Suprapubic skin (tissue), 4 donors: ENCODE measurements around the gene ABCD3. TPM values are rescaled to one million over a fixed set of nuclear protein-coding genes. Genes with fewer than 3 reads are reported as not detected.

Experiments
- DNase-seq, 2 donors: peaks; one replicate each; pipeline ENCODE4 v3.0.0-alpha.2; 2019; ENCODE audit warnings: low spot score in 2 of 2
- H3K27ac ChIP-seq: fragments of 200-600 bp; sonication (generic); one replicate; pipeline ENCODE4 v1.5.1; 2019
- H3K27me3 ChIP-seq: fragments of 200-600 bp; sonication (generic); one replicate; pipeline ENCODE4 v1.5.1; 2019
- H3K36me3 ChIP-seq: fragments of 200-600 bp; sonication (generic); one replicate; pipeline ENCODE4 v1.5.1; 2019
- H3K4me1 ChIP-seq: fragments of 200-600 bp; sonication (generic); one replicate; pipeline ENCODE4 v1.5.1; 2019
- H3K4me3 ChIP-seq: fragments of 200-600 bp; sonication (generic); one replicate; pipeline ENCODE4 v1.5.1; 2019; ENCODE audit warnings: mild to moderate bottlenecking
- H3K9me3 ChIP-seq: fragments of 200-600 bp; sonication (generic); one replicate; pipeline ENCODE4 v1.5.1; 2019
- EP300 ChIP-seq: sonication (generic); formaldehyde crosslinking; IDR thresholded peaks from one replicate; pipeline ENCODE4 v1.6.1; 2017; ENCODE audit warnings: antibody characterized with exemption
- POLR2A ChIP-seq, 2 donors: fragments of 450-650 bp; IDR thresholded peaks; one replicate each; pipeline ENCODE4 v1.6.1; 2017; ENCODE audit warnings: antibody characterized with exemption in 2 of 2, mild to moderate bottlenecking in 2 of 2, moderate library complexity in 2 of 2
- POLR2AphosphoS5 ChIP-seq, 3 donors: sonication (generic); formaldehyde crosslinking; IDR thresholded peaks; one replicate each; pipeline ENCODE4 v1.6.1; 2017; ENCODE audit warnings: antibody characterized with exemption in 3 of 3
- WGBS: methylation state at CpG from one replicate; pipeline ENCODE4 v1.1.5; 2018; 5-methylcytosine and 5-hydroxymethylcytosine counted together
- total RNA-seq, 4 donors: library from RNA; depleted of rRNA; stranded (reverse); fragments of >200 nt; gene quantifications; one replicate each; pipeline ENCODE4 v1.1.0, GENCODE V29; 2016
- TF ChIP-seq, protein P1 (sequence below), 2 donors: fragments of 200-600 bp in 1 of 2; fragments of 450-650 bp in 1 of 2; sonication (generic) in 1 of 2; IDR thresholded peaks; one replicate each; pipeline ENCODE4 v1.5.1; 2016 to 2019; ENCODE audit warnings: antibody characterized with exemption in 2 of 2, mild to moderate bottlenecking in 1 of 2, moderate library complexity in 1 of 2

Gene ABCD3
- total RNA-seq, 4 donors from 2014 or later: 27.6 to 46.5 (median 39.8) TPM

GRCh38 chr1:94475232-94475631, 57.0 kb downstream of the ABCD3 start:
- no peak overlapping the region for H3K27ac ChIP-seq
- TF ChIP-seq, protein P1, sequence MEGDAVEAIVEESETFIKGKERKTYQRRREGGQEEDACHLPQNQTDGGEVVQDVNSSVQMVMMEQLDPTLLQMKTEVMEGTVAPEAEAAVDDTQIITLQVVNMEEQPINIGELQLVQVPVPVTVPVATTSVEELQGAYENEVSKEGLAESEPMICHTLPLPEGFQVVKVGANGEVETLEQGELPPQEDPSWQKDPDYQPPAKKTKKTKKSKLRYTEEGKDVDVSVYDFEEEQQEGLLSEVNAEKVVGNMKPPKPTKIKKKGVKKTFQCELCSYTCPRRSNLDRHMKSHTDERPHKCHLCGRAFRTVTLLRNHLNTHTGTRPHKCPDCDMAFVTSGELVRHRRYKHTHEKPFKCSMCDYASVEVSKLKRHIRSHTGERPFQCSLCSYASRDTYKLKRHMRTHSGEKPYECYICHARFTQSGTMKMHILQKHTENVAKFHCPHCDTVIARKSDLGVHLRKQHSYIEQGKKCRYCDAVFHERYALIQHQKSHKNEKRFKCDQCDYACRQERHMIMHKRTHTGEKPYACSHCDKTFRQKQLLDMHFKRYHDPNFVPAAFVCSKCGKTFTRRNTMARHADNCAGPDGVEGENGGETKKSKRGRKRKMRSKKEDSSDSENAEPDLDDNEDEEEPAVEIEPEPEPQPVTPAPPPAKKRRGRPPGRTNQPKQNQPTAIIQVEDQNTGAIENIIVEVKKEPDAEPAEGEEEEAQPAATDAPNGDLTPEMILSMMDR (IDR thresholded peaks at IDR 0.05): no peak
- no peak for TF ChIP-seq EP300
- no peak for TF ChIP-seq POLR2AphosphoS5 (IDR thresholded peaks at IDR 0.05)
- no peak for TF ChIP-seq POLR2A (IDR thresholded peaks at IDR 0.05)
- DNase-seq: no peak
- peaks cover 14% of the 10 kb centered on the region for H3K36me3 ChIP-seq
- H3K4me1 ChIP-seq: no peaks in the 10 kb centered on the region
- no peaks in the 10 kb centered on the region for H3K27me3 ChIP-seq
- no peaks in the 10 kb centered on the region for H3K9me3 ChIP-seq
- H3K4me3 ChIP-seq: no peak overlapping the region

DNA sequence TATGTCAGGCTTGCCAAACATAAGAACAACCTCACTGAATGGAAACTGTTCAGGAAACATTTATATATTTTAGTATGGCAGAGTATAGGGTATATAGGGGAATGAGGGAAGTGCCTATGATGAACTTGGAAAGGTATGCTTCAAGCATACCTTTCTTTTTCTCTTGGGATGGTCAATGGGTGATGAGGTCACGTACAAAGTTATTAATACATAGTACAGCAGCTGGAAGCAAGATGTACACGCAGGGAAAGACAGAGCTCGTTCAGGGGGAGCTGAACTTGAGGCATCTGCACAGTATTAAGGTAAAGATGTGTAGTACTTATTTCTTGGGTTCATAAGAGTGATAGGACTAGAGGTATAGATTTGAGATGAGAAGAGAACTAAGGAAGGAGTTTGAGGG, 61.5 kb downstream of the ABCD3 start:
- Histone ChIP-seq H3K36me3 (peaks cover 29% of the 10 kb centered on the region), H3K4me3 (no peak overlapping the region), H3K9me3 (no peaks in the 10 kb centered on the region), H3K27me3 (no peaks in the 10 kb centered on the region), H3K4me1 (no peaks in the 10 kb centered on the region), H3K27ac (no peak overlapping the region)
- no peak for TF ChIP-seq POLR2AphosphoS5 (IDR thresholded peaks at IDR 0.05)
- TF ChIP-seq, protein P1 (IDR thresholded peaks at IDR 0.05): no peak
- no peak for TF ChIP-seq POLR2A (IDR thresholded peaks at IDR 0.05)
- no peak for TF ChIP-seq EP300
- WGBS: 90% methylated on average over 3 of the region's 3 CpGs
- DNase-seq: no peak

DNA sequence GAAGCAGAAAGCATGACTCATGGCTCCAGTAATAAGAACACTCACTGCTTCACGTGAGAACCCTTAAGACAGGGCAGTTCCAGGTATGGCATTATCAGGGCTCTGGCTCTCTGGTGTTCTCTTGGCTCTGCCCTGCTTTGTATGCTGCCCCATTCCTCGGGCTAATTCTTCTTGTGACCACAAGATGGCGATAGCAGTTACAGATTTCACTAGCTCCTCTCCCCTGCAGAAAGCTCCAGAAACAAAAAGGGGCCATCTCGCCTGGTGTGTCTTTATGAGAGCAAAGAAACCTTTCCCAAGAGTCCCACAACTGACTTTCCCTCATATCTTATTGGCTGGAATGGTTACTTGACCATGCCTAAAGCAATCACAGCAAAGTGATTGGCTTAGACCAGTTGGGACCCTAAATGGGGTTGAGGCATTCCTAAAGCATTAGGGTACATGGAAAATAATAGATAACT, 63.3 kb downstream of the ABCD3 start:
- no peaks in the 10 kb centered on the region for H3K27me3 ChIP-seq
- H3K27ac ChIP-seq: no peak overlapping the region
- H3K4me1 ChIP-seq: no peaks in the 10 kb centered on the region
- no peak for DNase-seq
- no peaks in the 10 kb centered on the region for H3K9me3 ChIP-seq
- peaks cover 26% of the 10 kb centered on the region for H3K36me3 ChIP-seq
- 13% methylated on average over 4 of the region's 4 CpGs for WGBS
- no peak overlapping the region for H3K4me3 ChIP-seq
- TF ChIP-seq, protein P1 (IDR thresholded peaks at IDR 0.05): peak; percentile 74 to 77
- TF ChIP-seq EP300 (no peak), POLR2AphosphoS5 (IDR thresholded peaks at IDR 0.05) (no peak), POLR2A (IDR thresholded peaks at IDR 0.05) (no peak)

DNA sequence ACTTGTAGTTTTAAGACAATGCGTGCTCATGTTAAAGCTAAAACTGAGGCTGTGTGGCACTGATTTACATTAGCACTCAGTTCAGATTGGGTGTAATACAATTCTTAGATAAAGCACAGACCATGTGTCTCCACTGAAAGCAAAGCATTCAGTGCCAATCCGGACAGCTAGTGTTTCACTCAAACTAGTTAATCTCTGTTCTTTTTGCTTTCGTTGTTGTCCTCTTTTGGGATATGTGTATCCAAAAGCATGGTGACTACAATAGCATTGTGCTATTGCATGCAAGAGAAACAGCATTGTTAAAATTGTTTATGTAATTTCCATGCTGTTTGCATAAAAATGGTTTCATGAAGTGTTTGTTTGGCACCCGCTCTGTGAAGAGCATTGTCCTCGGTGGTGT, 68.8 kb downstream of the ABCD3 start:
- H3K4me1 ChIP-seq: no peaks in the 10 kb centered on the region
- no peak overlapping the region for H3K27ac ChIP-seq
- H3K4me3 ChIP-seq: no peak overlapping the region
- no peaks in the 10 kb centered on the region for H3K27me3 ChIP-seq
- TF ChIP-seq, protein P1 (IDR thresholded peaks at IDR 0.05): no peak
- TF ChIP-seq POLR2A (IDR thresholded peaks at IDR 0.05): no peak
- TF ChIP-seq EP300: no peak
- no peak for TF ChIP-seq POLR2AphosphoS5 (IDR thresholded peaks at IDR 0.05)
- peaks cover 57% of the 10 kb centered on the region for H3K36me3 ChIP-seq
- 97% methylated on average over 5 of the region's 5 CpGs for WGBS
- DNase-seq: no peak
- H3K9me3 ChIP-seq: no peaks in the 10 kb centered on the region

DNA sequence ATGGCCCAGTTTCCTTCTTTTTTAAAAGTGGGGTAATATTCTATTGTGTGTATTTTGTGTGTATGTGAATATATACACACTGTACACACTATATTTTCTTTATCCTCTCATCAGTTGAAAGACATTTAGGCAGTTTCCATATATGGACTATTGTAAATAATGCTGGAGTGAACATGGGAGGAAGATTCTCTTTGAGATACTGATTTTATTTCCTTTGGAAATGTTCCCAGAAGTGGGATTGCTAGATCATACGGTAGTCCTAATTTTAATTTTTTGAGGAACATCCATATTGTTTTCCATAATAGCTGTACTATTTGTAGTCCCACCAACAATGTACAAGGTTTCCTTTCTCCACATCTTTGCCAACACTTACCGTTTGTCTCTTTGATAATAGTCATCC, 72.4 kb downstream of the ABCD3 start:
- TF ChIP-seq POLR2AphosphoS5 (IDR thresholded peaks at IDR 0.05): no peak
- TF ChIP-seq EP300: no peak
- H3K4me1 ChIP-seq: no peaks in the 10 kb centered on the region
- no peaks in the 10 kb centered on the region for H3K27me3 ChIP-seq
- peaks cover 50% of the 10 kb centered on the region for H3K36me3 ChIP-seq
- no peak overlapping the region for H3K4me3 ChIP-seq
- WGBS: 72% methylated on average over 2 of the region's 2 CpGs
- no peaks in the 10 kb centered on the region for H3K9me3 ChIP-seq
- DNase-seq: no peak
- H3K27ac ChIP-seq: no peak overlapping the region
